ENCODE measurements around the gene LUC7L. TPM values are rescaled to one million over a fixed set of nuclear protein-coding genes. Genes with fewer than 3 reads are reported as not detected.

Gene LUC7L
- total and polyA plus RNA-seq, 10 of the 15 experiments (the other 5 are each of a cell fraction or from before 2014, with no cell fraction given) = 2.3 to 59.6 (median 44.1) TPM

DNA sequence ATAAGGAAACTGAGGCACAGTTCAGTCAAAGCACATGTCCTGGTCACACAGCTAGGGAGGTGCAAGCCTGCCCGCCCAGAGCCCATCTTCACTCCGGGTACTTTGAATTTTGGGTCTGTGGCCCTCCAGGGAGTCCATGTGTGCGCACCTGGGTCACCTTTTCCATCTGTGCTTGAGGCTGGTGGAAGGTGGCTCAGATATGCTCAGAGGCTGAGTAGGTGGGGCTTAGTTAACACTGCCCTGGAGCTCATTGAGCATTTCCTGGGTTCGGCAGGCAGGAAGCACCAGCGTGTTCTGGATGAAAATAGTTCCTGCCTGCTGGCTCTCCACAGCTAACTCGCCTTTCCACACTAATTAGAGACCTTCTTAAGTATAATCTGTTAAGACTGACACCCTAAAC lies 24.6 kb upstream of the LUC7L start:
- Histone ChIP-seq H3K4me1 (ENCODE audit: control insufficient read depth, insufficient read depth, low read length) (peaks cover 4% of the 10 kb centered on the region; the same call in 1 of the 2 replicates), H4K20me1 (ENCODE audit: control insufficient read depth, insufficient read depth) (no peaks in the 10 kb centered on the region), H3K4me3 (no peak overlapping the region), H3K79me2 (ENCODE audit: control insufficient read depth, insufficient read depth, low read length) (no peaks in the 10 kb centered on the region), H3K27me3 (replicated peaks in 1 of 2; ENCODE audit: control insufficient read depth in 2 of 2, insufficient read depth in 2 of 2, low read length in 1 of 2) (no peaks in the 10 kb centered on the region), H3K9ac (ENCODE audit: control insufficient read depth, insufficient read depth, low read length) (no peak overlapping the region), H3K9me3 (replicated peaks; ENCODE audit: control insufficient read depth, insufficient read depth, low read length) (no peaks in the 10 kb centered on the region), H3K36me3 (ENCODE audit: control insufficient read depth in 2 of 2, insufficient read depth in 2 of 2, low read length in 1 of 2) (peaks cover 0 to 4% of the 10 kb centered on the region in 2 experiments; a peak in 2 of 4 replicates), H3K4me2 (ENCODE audit: control insufficient read depth, insufficient read depth) (no peak overlapping the region), H3K27ac (ENCODE audit: control insufficient read depth, insufficient read depth) (no peak overlapping the region), H2AFZ (ENCODE audit: control insufficient read depth, low read depth, low read length) (no peak overlapping the region)
- intact Hi-C loops (cut with micrococcal nuclease; ENCODE audit: unreplicated experiment) (loop anchor here (2.0 kb wide), 1 partner anchor 19 kb away; the partner anchor contains the start of gene FAM234A), in situ Hi-C loops (cut with MboI) (no loop called here)
- 90% methylated on average over 6 of the region's 6 CpGs for WGBS (ENCODE audit: insufficient coverage, insufficient replicate concordance, low lambda C conversion rate, missing lambda C conversion rate)
- no peak for FAIRE-seq
- BruUV-seq (replicated peaks) = no TSS peak
- SMC1A ChIA-PET (ENCODE audit: uncharacterized antibody, unreplicated experiment) = no interaction called here
- DNase-seq (ENCODE audit: low read depth, low spot score) = no peak
- POLR2A ChIA-PET = interaction anchor here (0.8 to 3.7 kb wide), 2 partner anchors 18 to 24 kb away, joined by 3 to 26 read pairs; partner anchors contain the start of gene FAM234A
- CTCF ChIA-PET = no interaction called here
- ATAC-seq = no peak
- RAD21 ChIA-PET (ENCODE audit: unreplicated experiment) = interaction anchor here (1.1 to 2.4 kb wide), 2 partner anchors 19 to 31 kb away, joined by 4 to 13 read pairs; partner anchors contain the start of gene FAM234A
- no peak for TF ChIP-seq HDGF (IDR thresholded peaks at IDR 0.05)
- TF ChIP-seq GABPA (IDR thresholded peaks at IDR 0.05; ENCODE audit: low read depth) = no peak
- no peak for TF ChIP-seq BCL11A (IDR thresholded peaks at IDR 0.05; ENCODE audit: low read depth, low read length)
- TF ChIP-seq RB1 (IDR thresholded peaks at IDR 0.05; ENCODE audit: borderline replicate concordance) = no peak
- TF ChIP-seq, protein P1, sequence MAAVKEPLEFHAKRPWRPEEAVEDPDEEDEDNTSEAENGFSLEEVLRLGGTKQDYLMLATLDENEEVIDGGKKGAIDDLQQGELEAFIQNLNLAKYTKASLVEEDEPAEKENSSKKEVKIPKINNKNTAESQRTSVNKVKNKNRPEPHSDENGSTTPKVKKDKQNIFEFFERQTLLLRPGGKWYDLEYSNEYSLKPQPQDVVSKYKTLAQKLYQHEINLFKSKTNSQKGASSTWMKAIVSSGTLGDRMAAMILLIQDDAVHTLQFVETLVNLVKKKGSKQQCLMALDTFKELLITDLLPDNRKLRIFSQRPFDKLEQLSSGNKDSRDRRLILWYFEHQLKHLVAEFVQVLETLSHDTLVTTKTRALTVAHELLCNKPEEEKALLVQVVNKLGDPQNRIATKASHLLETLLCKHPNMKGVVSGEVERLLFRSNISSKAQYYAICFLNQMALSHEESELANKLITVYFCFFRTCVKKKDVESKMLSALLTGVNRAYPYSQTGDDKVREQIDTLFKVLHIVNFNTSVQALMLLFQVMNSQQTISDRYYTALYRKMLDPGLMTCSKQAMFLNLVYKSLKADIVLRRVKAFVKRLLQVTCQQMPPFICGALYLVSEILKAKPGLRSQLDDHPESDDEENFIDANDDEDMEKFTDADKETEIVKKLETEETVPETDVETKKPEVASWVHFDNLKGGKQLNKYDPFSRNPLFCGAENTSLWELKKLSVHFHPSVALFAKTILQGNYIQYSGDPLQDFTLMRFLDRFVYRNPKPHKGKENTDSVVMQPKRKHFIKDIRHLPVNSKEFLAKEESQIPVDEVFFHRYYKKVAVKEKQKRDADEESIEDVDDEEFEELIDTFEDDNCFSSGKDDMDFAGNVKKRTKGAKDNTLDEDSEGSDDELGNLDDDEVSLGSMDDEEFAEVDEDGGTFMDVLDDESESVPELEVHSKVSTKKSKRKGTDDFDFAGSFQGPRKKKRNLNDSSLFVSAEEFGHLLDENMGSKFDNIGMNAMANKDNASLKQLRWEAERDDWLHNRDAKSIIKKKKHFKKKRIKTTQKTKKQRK (IDR thresholded peaks at IDR 0.05; ENCODE audit: low read depth, low read length) = no peak
- TF ChIP-seq CBX3 (IDR thresholded peaks at IDR 0.05; ENCODE audit: borderline replicate concordance, low read depth) = no peak
- TF ChIP-seq, protein P2, sequence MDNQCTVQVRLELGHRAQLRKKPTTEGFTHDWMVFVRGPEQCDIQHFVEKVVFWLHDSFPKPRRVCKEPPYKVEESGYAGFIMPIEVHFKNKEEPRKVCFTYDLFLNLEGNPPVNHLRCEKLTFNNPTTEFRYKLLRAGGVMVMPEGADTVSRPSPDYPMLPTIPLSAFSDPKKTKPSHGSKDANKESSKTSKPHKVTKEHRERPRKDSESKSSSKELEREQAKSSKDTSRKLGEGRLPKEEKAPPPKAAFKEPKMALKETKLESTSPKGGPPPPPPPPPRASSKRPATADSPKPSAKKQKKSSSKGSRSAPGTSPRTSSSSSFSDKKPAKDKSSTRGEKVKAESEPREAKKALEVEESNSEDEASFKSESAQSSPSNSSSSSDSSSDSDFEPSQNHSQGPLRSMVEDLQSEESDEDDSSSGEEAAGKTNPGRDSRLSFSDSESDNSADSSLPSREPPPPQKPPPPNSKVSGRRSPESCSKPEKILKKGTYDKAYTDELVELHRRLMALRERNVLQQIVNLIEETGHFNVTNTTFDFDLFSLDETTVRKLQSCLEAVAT (IDR thresholded peaks at IDR 0.05) = no peak
- no peak for TF ChIP-seq ZSCAN29 (IDR thresholded peaks at IDR 0.05)
- no peak for TF ChIP-seq FOS (IDR thresholded peaks at IDR 0.05; ENCODE audit: borderline replicate concordance, extremely low read depth, insufficient read length)
- no peak for TF ChIP-seq MYB (IDR thresholded peaks at IDR 0.05; ENCODE audit: borderline replicate concordance, low read depth, low read length)
- no peak for TF ChIP-seq BHLHE40 (IDR thresholded peaks at IDR 0.05; ENCODE audit: borderline replicate concordance in 1 of 2, low read depth in 2 of 2, low read length in 1 of 2)
